ENCODE measurements around the gene CSMD2.

CSMD2 gene

DNA sequence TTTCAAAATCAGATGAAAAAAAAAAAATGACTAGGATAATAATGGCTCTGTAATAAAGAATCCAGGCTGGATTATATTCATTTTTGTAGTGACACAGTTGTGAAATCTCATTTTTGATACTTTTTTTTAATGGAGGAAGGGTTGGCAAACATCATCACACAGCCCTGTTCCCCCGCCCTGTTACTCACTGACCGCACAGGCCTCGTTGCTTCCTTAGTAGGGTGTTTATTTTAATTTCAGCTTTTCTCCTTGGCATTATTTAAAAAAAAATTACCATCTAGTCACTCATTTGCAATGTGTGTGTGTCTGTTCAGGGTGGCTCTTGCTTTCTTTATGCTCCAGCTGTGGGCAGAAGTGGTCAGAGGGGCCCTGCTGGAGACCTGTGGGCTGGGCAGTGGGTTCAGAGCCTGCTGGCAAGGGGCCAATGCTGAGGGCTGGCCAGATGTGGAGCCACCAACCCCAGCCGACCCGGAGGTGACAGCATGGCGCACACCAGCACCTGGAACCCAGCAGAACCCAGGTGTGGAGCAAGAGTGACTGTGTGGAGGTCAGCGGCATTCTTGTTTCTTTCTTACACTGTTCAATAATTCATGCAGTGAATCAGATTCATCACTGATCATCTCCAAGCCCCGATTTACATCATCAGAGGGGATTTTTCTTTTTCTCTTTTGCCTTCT, 648.0 kb downstream of the CSMD2 start:
- Histone ChIP-seq H3K27ac (ENCODE audit: low read depth, low read length) (no peak overlapping the region), H3K9me3 (ENCODE audit: insufficient read depth, low read length) (no peaks in the 10 kb centered on the region), H4K20me1 (ENCODE audit: low read depth, low read length) (no peaks in the 10 kb centered on the region), H2AFZ (ENCODE audit: low read depth, low read length, severe bottlenecking) (no peak overlapping the region), H3F3A (ENCODE audit: insufficient read depth) (no peaks in the 10 kb centered on the region), H3K36me3 (ENCODE audit: low read length) (no peaks in the 10 kb centered on the region), H3K27me3 (ENCODE audit: low read length) (no peaks in the 10 kb centered on the region), H3K9ac (ENCODE audit: low read length) (no peak overlapping the region), H3K79me2 (ENCODE audit: insufficient read depth, low read length) (no peaks in the 10 kb centered on the region), H3K4me3 (ENCODE audit: insufficient read depth, low read length, poor library complexity, severe bottlenecking) (no peak overlapping the region), H3K4me2 (ENCODE audit: low read depth, low read length, poor library complexity, severe bottlenecking) (no peak overlapping the region), H3K9me2 (replicated peaks; ENCODE audit: insufficient read depth, low read length) (no peaks in the 10 kb centered on the region)
- TF ChIP-seq, protein P1, sequence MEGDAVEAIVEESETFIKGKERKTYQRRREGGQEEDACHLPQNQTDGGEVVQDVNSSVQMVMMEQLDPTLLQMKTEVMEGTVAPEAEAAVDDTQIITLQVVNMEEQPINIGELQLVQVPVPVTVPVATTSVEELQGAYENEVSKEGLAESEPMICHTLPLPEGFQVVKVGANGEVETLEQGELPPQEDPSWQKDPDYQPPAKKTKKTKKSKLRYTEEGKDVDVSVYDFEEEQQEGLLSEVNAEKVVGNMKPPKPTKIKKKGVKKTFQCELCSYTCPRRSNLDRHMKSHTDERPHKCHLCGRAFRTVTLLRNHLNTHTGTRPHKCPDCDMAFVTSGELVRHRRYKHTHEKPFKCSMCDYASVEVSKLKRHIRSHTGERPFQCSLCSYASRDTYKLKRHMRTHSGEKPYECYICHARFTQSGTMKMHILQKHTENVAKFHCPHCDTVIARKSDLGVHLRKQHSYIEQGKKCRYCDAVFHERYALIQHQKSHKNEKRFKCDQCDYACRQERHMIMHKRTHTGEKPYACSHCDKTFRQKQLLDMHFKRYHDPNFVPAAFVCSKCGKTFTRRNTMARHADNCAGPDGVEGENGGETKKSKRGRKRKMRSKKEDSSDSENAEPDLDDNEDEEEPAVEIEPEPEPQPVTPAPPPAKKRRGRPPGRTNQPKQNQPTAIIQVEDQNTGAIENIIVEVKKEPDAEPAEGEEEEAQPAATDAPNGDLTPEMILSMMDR (IDR thresholded peaks at IDR 0.05; ENCODE audit: insufficient read depth, low read length, poor library complexity, severe bottlenecking) = no peak
- no peak for TF ChIP-seq EZH2phosphoT487 (conservative IDR thresholded peaks at IDR 0.05; ENCODE audit: low read length)

DNA sequence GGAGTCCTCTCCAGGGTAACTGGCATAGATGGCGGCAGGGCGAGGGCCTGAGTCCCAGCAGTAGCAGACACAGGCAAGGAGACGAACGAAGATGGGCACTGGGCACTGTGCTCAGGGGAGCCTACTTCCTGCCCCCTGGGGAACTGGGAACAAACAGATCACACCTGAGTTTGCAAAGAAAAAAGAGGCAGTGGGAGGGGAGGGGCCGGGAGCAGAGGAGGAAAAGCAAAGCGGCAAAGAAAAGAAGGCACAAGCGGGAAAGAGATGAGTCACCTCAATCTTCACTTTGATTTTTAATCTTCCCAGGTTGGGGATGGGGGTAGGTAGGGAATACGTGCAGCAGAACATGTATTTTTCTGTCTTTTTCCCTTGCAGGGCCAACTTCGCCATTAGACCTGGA, 648.6 kb downstream of the CSMD2 start:
- Histone ChIP-seq H3K4me3 (ENCODE audit: insufficient read depth, low read length, poor library complexity, severe bottlenecking) (no peak overlapping the region), H3K9ac (ENCODE audit: low read length) (no peak overlapping the region), H3F3A (ENCODE audit: insufficient read depth) (no peaks in the 10 kb centered on the region), H3K27ac (ENCODE audit: low read depth, low read length) (no peak overlapping the region), H3K9me3 (ENCODE audit: insufficient read depth, low read length) (no peaks in the 10 kb centered on the region), H2AFZ (ENCODE audit: low read depth, low read length, severe bottlenecking) (no peak overlapping the region), H3K79me2 (ENCODE audit: insufficient read depth, low read length) (no peaks in the 10 kb centered on the region), H3K4me2 (ENCODE audit: low read depth, low read length, poor library complexity, severe bottlenecking) (no peak overlapping the region), H3K36me3 (ENCODE audit: low read length) (no peaks in the 10 kb centered on the region), H4K20me1 (ENCODE audit: low read depth, low read length) (no peaks in the 10 kb centered on the region), H3K9me2 (replicated peaks; ENCODE audit: insufficient read depth, low read length) (no peaks in the 10 kb centered on the region), H3K27me3 (ENCODE audit: low read length) (no peaks in the 10 kb centered on the region)
- TF ChIP-seq, protein P1 (IDR thresholded peaks at IDR 0.05; ENCODE audit: insufficient read depth, low read length, poor library complexity, severe bottlenecking) = no peak
- TF ChIP-seq EZH2phosphoT487 (conservative IDR thresholded peaks at IDR 0.05; ENCODE audit: low read length) = no peak

DNA sequence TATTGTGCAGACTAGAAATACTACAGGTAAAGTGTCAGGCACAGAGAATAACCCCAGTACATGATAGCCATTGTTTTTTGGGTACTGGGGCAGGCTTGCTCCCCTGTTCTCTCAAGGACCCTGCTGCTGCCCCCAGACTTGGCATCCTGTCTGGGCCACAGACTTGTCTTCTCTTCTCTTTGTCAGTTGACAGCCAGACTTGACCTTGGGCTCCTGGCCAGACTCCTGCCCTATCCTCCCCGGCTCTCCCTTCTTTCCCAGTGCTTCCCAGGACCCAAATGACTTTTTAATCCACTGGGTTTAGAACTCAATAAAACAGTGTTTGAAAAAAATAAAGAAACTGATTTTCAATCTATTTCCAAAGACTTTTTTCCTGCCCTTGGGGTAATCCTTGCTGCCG, 649.4 kb downstream of the CSMD2 start:
- H3F3A ChIP-seq (ENCODE audit: insufficient read depth) = no peaks in the 10 kb centered on the region
- TF ChIP-seq, protein P1 (IDR thresholded peaks at IDR 0.05; ENCODE audit: insufficient read depth, low read length, poor library complexity, severe bottlenecking) = no peak
- no peak for TF ChIP-seq EZH2phosphoT487 (conservative IDR thresholded peaks at IDR 0.05; ENCODE audit: low read length)
- H4K20me1 ChIP-seq (ENCODE audit: low read depth, low read length) = no peaks in the 10 kb centered on the region
- H3K27me3 ChIP-seq (ENCODE audit: low read length) = no peaks in the 10 kb centered on the region
- no peaks in the 10 kb centered on the region for H3K9me2 ChIP-seq (replicated peaks; ENCODE audit: insufficient read depth, low read length)
- no peak overlapping the region for H2AFZ ChIP-seq (ENCODE audit: low read depth, low read length, severe bottlenecking)
- H3K9me3 ChIP-seq (ENCODE audit: insufficient read depth, low read length) = no peaks in the 10 kb centered on the region
- no peaks in the 10 kb centered on the region for H3K36me3 ChIP-seq (ENCODE audit: low read length)
- no peak overlapping the region for H3K27ac ChIP-seq (ENCODE audit: low read depth, low read length)
- H3K79me2 ChIP-seq (ENCODE audit: insufficient read depth, low read length) = no peaks in the 10 kb centered on the region
- H3K4me3 ChIP-seq (ENCODE audit: insufficient read depth, low read length, poor library complexity, severe bottlenecking) = no peak overlapping the region
- no peak overlapping the region for H3K9ac ChIP-seq (ENCODE audit: low read length)
- H3K4me2 ChIP-seq (ENCODE audit: low read depth, low read length, poor library complexity, severe bottlenecking) = no peak overlapping the region
